GM12878 (cell line): ENCODE data around the gene RBM7. TPM values are rescaled to one million over a fixed set of nuclear protein-coding genes. Genes with fewer than 3 reads are reported as not detected.

Experiments used
- ATAC-seq: fragments of 200-7000 bp; cut with Tn5 transposase; 3 replicates; pipeline ENCODE4 v1.9.1; 2020; ENCODE audit warnings: mild to moderate bottlenecking, moderate library complexity
- BruUV-seq: library from RNA; stranded (reverse); fragments of 400-500 nt; replicated peaks from 2 replicates; lab custom pipeline; 2021; lab: Mats Ljungman, UMichigan
- CTCF ChIA-PET: fragments of 300-600 bp; sonication (Branson Sonifier 250); formaldehyde crosslinking; extraction: SDS; loops from one replicate; lab custom pipeline; 2021; ENCODE audit warnings: inconsistent platforms; lab: Yijun Ruan, JAX
- POLR2A ChIA-PET: fragments of 350-600 bp; formaldehyde crosslinking; extraction: SDS; loops from one replicate; lab custom pipeline; 2021; ENCODE audit warnings: inconsistent platforms; lab: Charles Lee
- RAD21 ChIA-PET: fragments of 300-600 bp; sonication (Branson Sonifier 250); formaldehyde crosslinking; loops from one replicate; lab custom pipeline; 2023; ENCODE audit warnings: antibody characterized with exemption; ENCODE audit not compliant: unreplicated experiment; lab: Charles Lee
- SMC1A ChIA-PET: fragments of 300-600 bp; sonication (Branson Sonifier 250); formaldehyde crosslinking; loops from one replicate; lab custom pipeline; 2023; ENCODE audit not compliant: unreplicated experiment, uncharacterized antibody; lab: Charles Lee
- DNase-seq: peaks from one replicate; pipeline ENCODE4 v3.0.0-alpha.2; 2011; ENCODE audit warnings: low read depth, low spot score
- FAIRE-seq: peaks from 3 replicates; lab custom pipeline; 2011; peaks lifted over from hg19 to GRCh38; lab: Jason Lieb, UNC
- H2AFZ ChIP-seq: 2 replicates; pipeline ENCODE4 v1.6.0; 2011; ENCODE audit warnings: low read depth, low read length, control low read depth; ENCODE audit not compliant: control insufficient read depth
- H3K27ac ChIP-seq: 2 replicates; pipeline ENCODE4 v1.5.1; 2011; ENCODE audit warnings: control low read depth; ENCODE audit not compliant: control insufficient read depth, insufficient read depth
- H3K27me3 ChIP-seq, 2 experiments: replicated peaks in 1 of 2; 2 replicates each; pipeline versions ENCODE4 v1.6.0 to v1.6.1; 2011; ENCODE audit warnings: low read length in 1 of 2; ENCODE audit not compliant: control insufficient read depth in 2 of 2, insufficient read depth in 2 of 2
- H3K36me3 ChIP-seq, 2 experiments: 2 replicates each; pipeline ENCODE4 v1.5.1; 2011; ENCODE audit warnings: low read length in 1 of 2; ENCODE audit not compliant: control insufficient read depth in 2 of 2, insufficient read depth in 2 of 2
- H3K4me1 ChIP-seq: 2 replicates; pipeline ENCODE4 v1.6.1; 2011; ENCODE audit warnings: mild to moderate bottlenecking, low read length, moderate library complexity, mixed read lengths; ENCODE audit not compliant: control insufficient read depth, insufficient read depth
- H3K4me2 ChIP-seq: 2 replicates; pipeline ENCODE4 v1.6.0; 2011; ENCODE audit warnings: control low read depth; ENCODE audit not compliant: control insufficient read depth, insufficient read depth
- H3K4me3 ChIP-seq: fragments of 200-600 bp; sonication (generic); 2 replicates; pipeline ENCODE4 v1.5.1; 2016
- H3K79me2 ChIP-seq: 2 replicates; pipeline ENCODE4 v1.6.0; 2011; ENCODE audit warnings: low read length; ENCODE audit not compliant: control insufficient read depth, insufficient read depth
- H3K9ac ChIP-seq: 2 replicates; pipeline ENCODE4 v1.8.0; 2011; ENCODE audit warnings: low read length, control low read depth, mixed read lengths; ENCODE audit not compliant: control insufficient read depth, insufficient read depth
- H3K9me3 ChIP-seq: replicated peaks from 3 replicates; pipeline ENCODE4 v1.5.1; 2011; ENCODE audit warnings: mild to moderate bottlenecking, low read length; ENCODE audit not compliant: control insufficient read depth, insufficient read depth
- H4K20me1 ChIP-seq: 2 replicates; pipeline ENCODE4 v1.6.0; 2011; ENCODE audit not compliant: control insufficient read depth, insufficient read depth
- BMI1 ChIP-seq: fragments of 450-650 bp; IDR thresholded peaks from 2 replicates; pipeline ENCODE4 v1.6.1; 2016; ENCODE audit warnings: mild to moderate bottlenecking, moderate library complexity, borderline replicate concordance
- CBFB ChIP-seq: IDR thresholded peaks from 2 replicates; pipeline ENCODE4 v1.6.1; 2016; ENCODE audit warnings: antibody characterized with exemption, low read depth
- CUX1 ChIP-seq: IDR thresholded peaks from 2 replicates; pipeline ENCODE4 v1.6.1; 2012; ENCODE audit warnings: improper control_type of control experiment, low read depth, low read length; ENCODE audit not compliant: insufficient replicate concordance
- ELK1 ChIP-seq: IDR thresholded peaks from 2 replicates; pipeline ENCODE4 v1.6.1; 2012; ENCODE audit warnings: low read depth, low read length, improper control_type of control experiment
- MEF2A ChIP-seq: IDR thresholded peaks from 2 replicates; pipeline ENCODE4 v1.6.1; 2011; ENCODE audit warnings: low read depth, mild to moderate bottlenecking, low read length, moderate library complexity; ENCODE audit not compliant: insufficient read depth
- MTA2 ChIP-seq: fragments of 450-650 bp; IDR thresholded peaks from 2 replicates; pipeline ENCODE4 v1.6.1; 2016; ENCODE audit warnings: low read depth, mild to moderate bottlenecking, moderate library complexity
- NFYB ChIP-seq: IDR thresholded peaks from 2 replicates; pipeline ENCODE4 v1.6.1; 2011; ENCODE audit warnings: low read depth, mild to moderate bottlenecking, low read length, improper control_type of control experiment, moderate library complexity; ENCODE audit not compliant: insufficient read depth
- NR2F1 ChIP-seq: fragments of 450-650 bp; conservative IDR thresholded peaks from 2 replicates; pipeline ENCODE4 v1.6.1; 2017; ENCODE audit warnings: mild to moderate bottlenecking
- NRF1 ChIP-seq: conservative IDR thresholded peaks from 2 replicates; pipeline ENCODE4 v1.6.1; 2011; ENCODE audit warnings: mild to moderate bottlenecking, low read depth, low read length, improper control_type of control experiment
- RCOR1 ChIP-seq: conservative IDR thresholded peaks from 2 replicates; pipeline ENCODE4 v1.6.1; 2012; ENCODE audit warnings: low read depth, low read length, improper control_type of control experiment
- SIX5 ChIP-seq: IDR thresholded peaks from 2 replicates; pipeline ENCODE4 v1.6.1; 2011; ENCODE audit warnings: mild to moderate bottlenecking, low read depth, low read length, moderate library complexity; ENCODE audit not compliant: severe bottlenecking
- TCF3 ChIP-seq: IDR thresholded peaks from 2 replicates; pipeline ENCODE4 v1.6.1; 2012; ENCODE audit warnings: low read depth, mild to moderate bottlenecking, low read length, borderline replicate concordance; ENCODE audit not compliant: insufficient read depth
- TCF7 ChIP-seq: IDR thresholded peaks from 2 replicates; pipeline ENCODE4 v1.6.1; 2014; ENCODE audit warnings: antibody characterized with exemption, borderline replicate concordance
- WGBS: methylation state at CpG from one replicate; pipeline ENCODE4 v1.1.6; 2016; ENCODE audit warnings: low lambda C conversion rate; ENCODE audit not compliant: insufficient replicate concordance, insufficient coverage; ENCODE audit errors: missing lambda C conversion rate; 5-methylcytosine and 5-hydroxymethylcytosine counted together
- in situ Hi-C: fragments of 300-500 bp; cut with MboI; formaldehyde crosslinking; loops from 9 replicates; pipeline ENCODE4 v1.14.3; 2018; ENCODE audit warnings: mixed read lengths
- intact Hi-C: fragments of 100-400 bp; cut with micrococcal nuclease; formaldehyde crosslinking; loops from one replicate; pipeline ENCODE4 v1.14.2; 2022; ENCODE audit not compliant: unreplicated experiment
- polyA plus RNA-seq, 11 experiments: library from polyadenylated mRNA; depleted of rRNA in 4 of 11; unstranded in 6 of 11; stranded (reverse) in 5 of 11; fragments of >200 nt; fragmentation: Nextera tagmentation in 4 of 11; fragmentation: Illumina TruSeq in 1 of 11; extraction: Ambion mirVana in 4 of 11; extraction: Trizol in 1 of 11; gene quantifications; 1 replicate in 1 of 11; 2 replicates in 10 of 11; pipeline versions ENCODE4 v1.2.1 to v1.2.3, GENCODE V29; 2011 to 2016; ENCODE audit warnings: inconsistent platforms in 2 of 11, missing spikeins in 2 of 11, low read depth in 1 of 11
- total RNA-seq, 4 experiments: library from RNA; depleted of rRNA in 3 of 4; stranded (reverse); fragments of >200 nt in 3 of 4; fragmentation: Illumina TruSeq in 1 of 4; extraction: Trizol in 1 of 4; gene quantifications; 2 replicates each; pipeline versions ENCODE4 v1.2.1 to v1.2.3, GENCODE V29; 2013 to 2021

RBM7 gene
- total and polyA plus RNA-seq, 10 of the 15 experiments (the other 5 are each of a cell fraction or from before 2014, with no cell fraction given), result 17.0 to 46.2 (median 26.0) TPM

GRCh38 chr11:114386545-114386944 is 13.9 kb upstream of the RBM7 start:
- H3K4me1 ChIP-seq, result no peaks in the 10 kb centered on the region
- FAIRE-seq, result no peak
- BruUV-seq, result no TSS peak
- in situ Hi-C loops, result no loop called here
- SMC1A ChIA-PET, result interaction anchor here (0.6 kb wide), 1 partner anchor 158 kb away, joined by 3 read pairs; no protein-coding TSS in a partner anchor
- H3K27me3 ChIP-seq, result peaks cover 1 to 6% of the 10 kb centered on the region in 2 experiments; a peak in 2 of 4 replicates
- intact Hi-C loops, result no loop called here
- H3K4me3 ChIP-seq, result no peak overlapping the region
- H3K79me2 ChIP-seq, result no peaks in the 10 kb centered on the region
- TF ChIP-seq TCF7 (no peak), ELK1 (no peak), SIX5 (no peak), CUX1 (no peak), NRF1 (no peak), CBFB (no peak), MTA2 (no peak), MEF2A (no peak), RCOR1 (no peak), TCF3 (no peak), NR2F1 (no peak), BMI1 (no peak), NFYB (no peak)
- TF ChIP-seq, all 136 proteins: peak for 0
- Histone ChIP-seq H3K9ac (no peak overlapping the region), H3K4me2 (no peak overlapping the region), H3K27ac (no peak overlapping the region), H3K36me3 (no peaks in the 10 kb centered on the region), H2AFZ (no peak overlapping the region), H4K20me1 (no peaks in the 10 kb centered on the region), H3K9me3 (no peaks in the 10 kb centered on the region)
- CTCF ChIA-PET, result no interaction called here
- RAD21 ChIA-PET, result no interaction called here
- WGBS, result 23% methylated on average over 1 of the region's 1 CpG
- POLR2A ChIA-PET, result no interaction called here
- no peak for DNase-seq
- no peak for ATAC-seq
